GM19324 (cell line): ENCODE results near the gene TESK2.

Experiments
- ATAC-seq: cut with Tn5 transposase; IDR thresholded peaks from one replicate; pipeline ENCODE4 v1.9.1; 2021; ENCODE audit warnings: mild to moderate bottlenecking, moderate library complexity; ENCODE audit not compliant: unreplicated experiment, low FRiP score

The TESK2 gene

GRCh38 chr1:45344499-45344898 lies 146.5 kb downstream of the TESK2 start:
- ATAC-seq = no peak

DNA sequence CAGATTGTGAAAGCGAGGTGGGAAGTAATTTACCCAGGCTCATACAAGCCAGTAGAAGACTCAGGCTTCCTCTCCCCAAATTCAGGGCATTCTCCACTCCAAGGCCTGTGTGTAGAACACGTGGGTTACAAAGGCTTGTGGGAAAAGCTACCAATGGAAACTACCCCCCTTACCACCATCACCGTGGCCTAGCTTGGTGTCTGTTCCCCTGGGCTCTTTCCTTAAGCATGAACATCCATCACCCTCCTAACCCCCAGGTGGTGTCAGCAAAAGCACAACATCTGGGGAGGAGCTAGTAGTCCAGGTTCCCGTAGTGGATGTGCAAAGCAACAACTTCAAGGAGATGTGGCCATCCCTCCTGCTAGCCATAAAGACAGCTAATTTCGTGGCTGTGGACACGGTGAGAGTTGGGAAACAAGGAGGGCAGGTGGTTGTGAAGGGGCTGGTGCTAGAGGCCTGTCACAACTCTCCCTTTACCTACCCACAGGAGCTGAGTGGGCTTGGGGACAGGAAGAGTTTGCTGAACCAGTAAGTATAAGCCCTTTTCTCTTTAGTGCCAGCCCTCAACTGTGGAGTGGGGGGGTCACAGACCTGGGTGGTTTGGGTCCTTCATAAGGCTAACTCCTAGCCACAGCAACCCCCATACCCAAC lies 150.0 kb downstream of the TESK2 start:
- ATAC-seq = no peak

GRCh38 chr1:45339789-45340558 lies 151.0 kb downstream of the TESK2 start, which contains the start of the genes MUTYH and TOE1:
MUTYH (minus strand) TSS chr1:45340440; CDS start chr1:45334505, 5,935 bp downstream.
TOE1 (plus strand) TSS chr1:45340170; CDS start chr1:45340253, 83 bp downstream.
- ATAC-seq = peak; percentile 83

DNA sequence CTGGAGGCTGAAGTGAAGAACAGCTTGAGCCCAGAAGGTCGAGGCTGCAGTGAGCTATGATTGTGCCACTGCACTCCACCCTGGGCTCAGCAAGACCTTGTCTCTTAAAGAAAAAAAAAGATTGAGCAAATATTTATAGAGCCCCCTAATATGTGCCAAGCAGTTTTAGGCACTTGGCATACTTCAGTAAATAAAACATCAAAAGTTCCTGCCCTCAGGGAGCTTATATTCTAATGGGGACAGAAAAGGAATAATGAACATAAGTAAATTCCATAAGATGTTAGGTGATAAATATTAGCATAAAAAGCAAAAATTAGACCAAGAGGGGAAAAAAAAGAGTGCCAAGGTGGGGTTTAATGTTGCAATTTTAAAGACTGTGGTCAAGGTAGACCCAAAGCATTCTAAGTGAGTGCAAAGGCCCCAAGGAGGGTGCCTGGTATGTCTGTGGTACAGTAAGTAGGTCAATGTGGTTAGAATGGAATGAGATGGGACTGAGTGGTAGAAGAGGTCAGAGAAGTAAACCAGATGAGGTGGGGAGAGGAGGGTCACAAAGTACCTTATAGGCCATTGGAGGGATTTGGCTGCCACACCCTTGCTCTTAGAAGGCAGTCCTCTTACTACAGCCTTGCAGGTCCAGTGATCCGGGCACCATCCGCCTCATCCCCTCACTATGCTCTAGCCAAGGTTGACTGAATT lies 153.2 kb downstream of the TESK2 start:
- no peak for ATAC-seq

GRCh38 chr1:45335855-45336324 lies 155.1 kb downstream of the TESK2 start:
- ATAC-seq = no peak

GRCh38 chr1:45334308-45335245 lies 156.4 kb downstream of the TESK2 start:
- no peak for ATAC-seq

GRCh38 chr1:45332346-45332720 lies 158.6 kb downstream of the TESK2 start:
- ATAC-seq = no peak

GRCh38 chr1:45331436-45332345 lies 159.3 kb downstream of the TESK2 start:
- ATAC-seq = no peak

DNA sequence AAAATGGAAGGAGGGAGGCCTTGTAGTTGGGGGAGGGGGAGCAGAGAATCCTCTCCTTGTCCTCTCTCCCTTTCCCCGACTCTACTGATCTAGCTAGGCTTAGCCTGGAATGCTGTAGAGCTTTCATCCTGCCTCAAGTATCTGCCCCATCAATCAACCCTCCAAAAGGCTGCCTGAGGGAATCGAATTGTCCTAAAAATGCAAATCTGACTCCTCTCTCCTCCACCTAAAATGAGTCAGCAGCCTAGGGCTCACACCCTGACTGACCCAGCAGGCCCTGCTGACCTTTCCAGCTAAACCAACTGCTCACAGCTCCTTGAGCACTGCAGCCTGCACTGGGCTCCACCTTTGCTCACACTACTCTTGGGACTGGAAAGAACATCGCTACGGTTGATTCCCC lies 161.5 kb downstream of the TESK2 start:
- ATAC-seq = no peak

- no peak for ATAC-seq
Observed at GRCh38 chr1:45328680-45329079, 162.3 kb downstream of the TESK2 start.

DNA sequence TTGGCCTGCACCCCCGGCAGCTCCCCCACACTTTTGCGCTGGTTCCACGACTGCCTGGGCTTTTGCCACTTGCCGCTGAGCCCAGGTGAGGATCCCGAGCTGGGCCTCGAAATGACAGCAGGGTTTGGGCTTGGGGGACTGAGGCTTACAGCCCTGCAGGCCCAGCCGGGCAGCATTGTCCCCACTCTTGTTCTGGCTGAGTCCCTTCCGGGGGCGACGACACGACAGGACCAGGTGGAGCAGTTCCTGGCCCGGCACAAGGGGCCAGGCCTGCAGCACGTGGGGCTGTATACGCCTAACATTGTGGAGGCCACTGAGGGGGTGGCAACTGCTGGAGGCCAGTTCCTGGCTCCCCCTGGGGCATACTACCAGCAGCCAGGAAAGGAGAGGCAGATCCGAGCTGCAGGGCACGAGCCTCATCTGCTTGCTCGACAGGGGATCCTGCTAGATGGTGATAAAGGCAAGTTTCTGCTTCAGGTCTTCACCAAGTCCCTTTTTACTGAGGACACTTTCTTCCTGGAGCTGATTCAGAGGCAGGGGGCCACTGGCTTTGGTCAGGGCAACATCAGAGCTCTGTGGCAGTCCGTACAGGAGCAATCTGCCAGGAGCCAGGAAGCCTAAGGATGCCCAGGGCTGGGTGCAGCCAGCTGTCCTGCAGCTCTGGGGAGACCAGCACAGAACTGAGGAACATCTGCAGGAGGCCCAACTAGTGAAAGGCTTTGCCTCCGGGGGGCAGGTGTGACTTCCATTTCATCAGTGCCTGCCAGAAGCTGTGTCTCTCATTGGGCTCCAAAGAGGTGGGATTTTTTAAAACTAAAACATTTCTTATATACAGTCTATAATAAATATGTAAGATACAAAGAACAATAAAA lies 163.1 kb downstream of the TESK2 start:
- no peak for ATAC-seq

- no peak for ATAC-seq
Observed at GRCh38 chr1:45326627-45327623, 164.0 kb downstream of the TESK2 start, which contains the start of gene HPDL. HPDL (plus strand) TSS chr1:45326895; CDS start chr1:45327149, 254 bp downstream.

GRCh38 chr1:45325851-45326506 lies 165.0 kb downstream of the TESK2 start:
- ATAC-seq = no peak

GRCh38 chr1:45322486-45323040 lies 168.4 kb downstream of the TESK2 start:
- no peak for ATAC-seq

- no peak for ATAC-seq
Observed at GRCh38 chr1:45321444-45321843, 169.5 kb downstream of the TESK2 start.

DNA sequence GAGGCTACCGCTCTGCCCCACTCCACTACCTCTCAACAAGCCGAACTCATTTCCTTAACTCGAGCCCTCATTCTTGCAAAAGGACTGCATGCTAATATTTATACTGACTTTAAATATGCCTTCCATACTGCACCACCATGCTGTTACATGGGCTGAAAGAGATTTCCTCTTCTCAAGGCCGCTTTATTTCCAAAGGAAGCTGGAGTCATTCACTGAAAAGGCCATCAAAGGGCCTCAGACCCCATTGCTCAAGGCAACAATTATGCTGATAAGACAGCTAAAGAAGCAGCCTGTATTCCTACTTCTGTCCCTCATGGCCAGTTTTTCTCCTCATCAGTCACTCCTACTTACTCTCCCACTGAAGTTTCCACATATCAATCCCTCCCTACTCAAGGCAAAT lies 171.2 kb downstream of the TESK2 start:
- no peak for ATAC-seq
